ENCODE results near the gene SLC25A12.

SLC25A12 gene

DNA sequence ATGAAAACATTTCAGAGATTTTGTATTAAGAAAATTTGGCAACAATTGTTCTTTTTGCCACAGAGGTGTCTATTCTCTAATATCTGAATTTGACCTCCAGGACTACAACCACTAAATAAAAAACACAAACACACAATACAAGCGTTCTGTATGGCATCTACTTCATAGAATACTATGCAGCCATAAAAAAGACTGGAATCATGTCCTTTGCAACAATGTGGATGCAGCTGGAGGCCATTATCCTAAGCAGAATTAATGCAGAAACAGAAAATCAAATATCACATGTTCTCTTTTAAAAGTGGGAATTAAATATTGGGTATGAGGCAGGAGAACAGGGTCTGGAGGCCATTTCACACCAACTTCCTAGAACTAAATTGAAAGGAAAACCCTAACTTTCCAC, 19.5 kb downstream of the SLC25A12 start:
- H3K4me3 ChIP-seq (ENCODE audit: low read depth, low read length), result no peak overlapping the region
- TF ChIP-seq, protein P1, sequence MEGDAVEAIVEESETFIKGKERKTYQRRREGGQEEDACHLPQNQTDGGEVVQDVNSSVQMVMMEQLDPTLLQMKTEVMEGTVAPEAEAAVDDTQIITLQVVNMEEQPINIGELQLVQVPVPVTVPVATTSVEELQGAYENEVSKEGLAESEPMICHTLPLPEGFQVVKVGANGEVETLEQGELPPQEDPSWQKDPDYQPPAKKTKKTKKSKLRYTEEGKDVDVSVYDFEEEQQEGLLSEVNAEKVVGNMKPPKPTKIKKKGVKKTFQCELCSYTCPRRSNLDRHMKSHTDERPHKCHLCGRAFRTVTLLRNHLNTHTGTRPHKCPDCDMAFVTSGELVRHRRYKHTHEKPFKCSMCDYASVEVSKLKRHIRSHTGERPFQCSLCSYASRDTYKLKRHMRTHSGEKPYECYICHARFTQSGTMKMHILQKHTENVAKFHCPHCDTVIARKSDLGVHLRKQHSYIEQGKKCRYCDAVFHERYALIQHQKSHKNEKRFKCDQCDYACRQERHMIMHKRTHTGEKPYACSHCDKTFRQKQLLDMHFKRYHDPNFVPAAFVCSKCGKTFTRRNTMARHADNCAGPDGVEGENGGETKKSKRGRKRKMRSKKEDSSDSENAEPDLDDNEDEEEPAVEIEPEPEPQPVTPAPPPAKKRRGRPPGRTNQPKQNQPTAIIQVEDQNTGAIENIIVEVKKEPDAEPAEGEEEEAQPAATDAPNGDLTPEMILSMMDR (IDR thresholded peaks at IDR 0.05; ENCODE audit: low read depth, low read length), result no peak

DNA sequence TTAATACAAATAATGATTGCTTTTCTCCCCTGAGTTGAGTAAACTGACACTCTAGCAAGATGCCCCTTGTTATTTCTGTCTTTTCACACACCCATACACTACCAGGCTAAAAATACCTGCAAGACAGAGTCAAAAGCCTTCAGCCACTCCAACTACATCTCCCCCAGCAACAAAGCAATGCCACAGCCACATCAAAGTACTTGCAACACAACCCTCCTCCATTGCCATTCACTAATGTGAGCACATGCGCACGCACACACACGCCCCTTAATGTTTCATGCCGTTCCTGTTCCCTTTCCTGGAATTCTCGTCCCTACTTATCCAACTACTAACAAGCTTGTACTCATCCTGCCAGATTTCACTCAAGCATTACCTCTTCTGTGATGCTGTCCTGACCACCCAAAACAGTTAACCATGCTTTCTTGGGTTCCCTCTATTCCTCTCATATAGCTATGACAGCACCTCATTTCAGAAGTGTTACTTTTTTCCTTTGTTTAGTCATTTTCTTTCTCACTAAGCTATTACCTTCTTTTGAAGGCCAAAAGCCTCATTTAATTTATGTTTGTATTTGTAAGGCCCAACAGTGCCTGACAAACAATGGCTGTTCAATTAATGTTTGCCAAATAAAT, 29.6 kb downstream of the SLC25A12 start:
- H3K4me3 ChIP-seq (ENCODE audit: low read depth, low read length), result no peak overlapping the region
- TF ChIP-seq, protein P1 (IDR thresholded peaks at IDR 0.05; ENCODE audit: low read depth, low read length), result no peak

DNA sequence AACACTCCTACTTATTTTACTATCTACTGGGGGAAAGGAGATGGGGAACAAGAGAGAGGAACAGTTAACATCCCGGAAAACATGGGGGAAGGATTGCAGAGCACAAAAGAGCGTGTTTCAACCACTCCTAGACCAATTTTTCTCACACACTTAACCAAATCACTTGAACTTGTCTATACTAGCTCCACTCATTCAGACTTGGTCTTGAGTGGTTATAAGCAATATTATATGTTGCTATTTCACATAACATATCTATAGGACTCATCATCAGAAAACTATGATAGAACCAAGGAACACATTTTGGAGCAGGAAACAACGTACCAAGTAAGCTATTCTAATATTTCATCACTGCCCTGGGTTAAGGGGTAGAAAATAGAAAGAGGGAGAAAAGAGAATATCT, 31.5 kb downstream of the SLC25A12 start:
- TF ChIP-seq, protein P1 (IDR thresholded peaks at IDR 0.05; ENCODE audit: low read depth, low read length), result no peak
- no peak overlapping the region for H3K4me3 ChIP-seq (ENCODE audit: low read depth, low read length)

DNA sequence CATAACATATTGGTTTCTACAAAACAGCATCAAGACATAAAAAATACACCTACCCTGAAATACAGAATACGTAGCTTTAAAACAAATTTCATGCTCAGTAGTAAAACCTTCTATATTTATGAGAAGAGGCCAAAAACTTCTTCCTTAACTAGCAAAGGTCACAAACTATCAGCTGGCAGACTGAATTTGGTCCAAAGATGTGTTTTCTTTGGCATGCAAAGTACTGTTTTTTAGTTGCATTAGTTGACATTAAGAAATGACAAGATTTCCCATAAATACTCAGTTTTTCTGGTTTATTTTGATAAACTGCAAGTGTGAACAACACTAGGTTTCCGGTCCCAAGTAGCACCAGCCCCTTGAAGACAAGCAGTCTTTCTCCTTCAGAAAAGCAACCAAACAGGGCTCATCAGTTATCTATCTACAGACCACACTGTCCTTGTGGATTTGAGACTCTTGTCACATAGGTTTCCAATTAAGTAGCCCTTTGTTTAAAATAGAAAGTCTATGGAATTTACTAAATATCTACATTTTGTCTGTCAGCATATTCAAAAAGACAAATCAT, 35.6 kb downstream of the SLC25A12 start:
- H3K4me3 ChIP-seq (ENCODE audit: low read depth, low read length), result no peak overlapping the region
- TF ChIP-seq, protein P1 (IDR thresholded peaks at IDR 0.05; ENCODE audit: low read depth, low read length), result no peak

DNA sequence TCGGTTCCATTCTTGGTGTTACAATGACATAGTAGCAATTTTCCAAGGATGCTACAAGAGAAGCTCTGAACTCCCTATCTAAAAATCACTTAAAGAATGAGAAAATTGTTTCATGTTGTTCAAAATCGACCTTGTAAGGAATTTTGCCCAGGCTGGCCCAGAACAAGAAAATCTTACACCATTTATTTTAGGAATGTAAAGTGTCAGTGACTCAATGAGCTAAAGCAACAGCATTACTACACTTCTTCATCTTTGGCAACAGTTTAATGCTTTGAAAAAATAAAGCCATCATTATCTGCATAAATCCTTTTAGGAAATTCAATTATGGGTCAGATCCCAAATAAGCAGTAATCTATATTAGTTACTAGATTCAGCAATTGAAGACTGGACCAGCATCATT, 38.6 kb downstream of the SLC25A12 start:
- TF ChIP-seq, protein P1 (IDR thresholded peaks at IDR 0.05; ENCODE audit: low read depth, low read length), result no peak

DNA sequence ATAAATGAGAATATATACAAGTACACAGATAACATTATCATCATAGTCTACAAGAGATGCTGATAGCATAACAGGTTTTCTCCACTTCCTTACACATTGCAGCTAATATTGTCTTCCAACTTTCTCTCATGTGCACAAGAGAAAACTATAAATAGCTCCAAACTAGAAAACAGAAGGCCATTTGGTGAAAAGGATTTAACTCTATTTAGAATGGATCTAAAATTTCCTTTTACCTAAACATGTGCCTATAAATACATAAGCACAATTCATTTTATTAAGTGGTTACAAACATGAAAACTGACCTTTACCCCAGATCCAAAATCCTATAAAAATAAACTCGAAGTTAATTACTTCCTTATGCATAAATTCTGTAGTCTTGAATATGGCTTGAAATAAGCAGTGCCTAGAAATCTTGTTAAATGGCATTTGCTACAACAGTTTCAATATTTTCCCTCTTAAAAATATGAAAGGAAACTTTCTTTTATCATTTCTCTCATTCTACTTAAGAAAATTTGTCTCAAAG, 41.6 kb downstream of the SLC25A12 start:
- no peak overlapping the region for H3K4me3 ChIP-seq (ENCODE audit: low read depth, low read length)
- TF ChIP-seq, protein P1 (IDR thresholded peaks at IDR 0.05; ENCODE audit: low read depth, low read length), result no peak

More for the DNA sequence above, 38.6 kb downstream of the SLC25A12 start:
- H3K4me3 ChIP-seq (ENCODE audit: low read depth, low read length), result no peak overlapping the region

DNA sequence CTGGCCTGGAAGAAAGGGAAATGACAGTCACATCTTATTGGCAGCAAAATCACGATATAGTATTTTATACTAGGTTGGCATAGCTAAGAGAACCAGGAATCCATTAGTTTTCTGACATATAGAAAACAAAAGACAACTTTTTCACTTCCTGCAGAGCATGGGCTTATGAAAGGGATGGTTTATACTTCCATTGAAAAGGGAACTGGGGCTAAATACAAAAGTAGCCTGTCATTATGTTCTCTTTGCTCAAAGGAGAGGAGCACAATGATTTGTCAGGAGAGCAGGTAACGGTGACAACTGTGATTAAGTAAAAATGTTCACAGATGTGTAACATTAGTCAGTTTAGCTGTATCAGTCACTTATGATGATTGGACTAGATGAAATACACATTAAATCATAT, 46.4 kb downstream of the SLC25A12 start:
- TF ChIP-seq, protein P1 (IDR thresholded peaks at IDR 0.05; ENCODE audit: low read depth, low read length), result no peak
- H3K4me3 ChIP-seq (ENCODE audit: low read depth, low read length), result no peak overlapping the region

All from WI38 (cell line).